SHP77 treated with DMSO at 0.1 percent for 48 hours (cell line): ENCODE results near the gene CASP1.

Experiments
- DNase-seq: peaks from one replicate; lab custom pipeline; 2025; lab: John Stamatoyannopoulos, UW

Gene CASP1

DNA sequence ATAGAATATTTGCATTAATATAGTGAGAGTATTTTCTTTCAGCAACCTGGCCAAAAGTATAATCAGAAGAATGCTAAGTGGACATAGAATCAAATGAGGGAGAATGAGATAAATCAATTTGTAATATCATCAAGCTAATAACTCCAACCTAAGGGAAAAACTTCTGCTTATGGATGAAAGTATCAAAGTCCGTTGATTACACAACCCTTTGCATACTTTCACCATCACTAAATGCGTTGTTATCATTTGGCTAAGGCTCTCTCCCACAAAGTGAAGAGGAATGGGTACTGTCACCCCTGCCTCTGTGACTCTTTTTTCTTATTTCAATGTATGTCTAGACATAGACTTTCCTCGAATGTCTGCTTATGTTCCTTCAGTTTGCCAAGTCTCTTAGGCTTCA, 50.1 kb downstream of the CASP1 start:
- no peak for DNase-seq

DNA sequence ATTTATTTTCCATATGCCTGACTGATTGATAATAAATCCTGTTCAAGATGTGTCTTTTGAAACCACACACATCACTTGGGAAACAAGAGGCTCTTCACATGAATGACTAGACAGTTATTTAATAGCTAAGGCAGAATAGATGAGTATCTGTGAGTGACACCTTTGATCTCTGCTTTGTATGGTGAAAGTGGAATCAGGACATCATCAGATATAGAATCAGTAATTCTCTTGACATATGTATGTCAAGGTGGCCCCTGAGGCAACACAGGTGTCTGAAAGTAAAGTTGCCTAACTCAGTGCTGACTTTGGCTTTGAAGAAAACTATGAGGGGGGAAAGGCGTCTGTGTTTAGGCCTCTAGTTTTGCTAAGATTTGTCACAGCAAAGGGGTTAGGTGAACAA, 55.1 kb downstream of the CASP1 start:
- no peak for DNase-seq
